GM19035 (cell line): ENCODE data around the gene DCAF7.

Source experiments
- ATAC-seq: cut with Tn5 transposase; IDR thresholded peaks from one replicate; pipeline ENCODE4 v1.9.1; 2021; ENCODE audit not compliant: unreplicated experiment

DCAF7 gene

DNA sequence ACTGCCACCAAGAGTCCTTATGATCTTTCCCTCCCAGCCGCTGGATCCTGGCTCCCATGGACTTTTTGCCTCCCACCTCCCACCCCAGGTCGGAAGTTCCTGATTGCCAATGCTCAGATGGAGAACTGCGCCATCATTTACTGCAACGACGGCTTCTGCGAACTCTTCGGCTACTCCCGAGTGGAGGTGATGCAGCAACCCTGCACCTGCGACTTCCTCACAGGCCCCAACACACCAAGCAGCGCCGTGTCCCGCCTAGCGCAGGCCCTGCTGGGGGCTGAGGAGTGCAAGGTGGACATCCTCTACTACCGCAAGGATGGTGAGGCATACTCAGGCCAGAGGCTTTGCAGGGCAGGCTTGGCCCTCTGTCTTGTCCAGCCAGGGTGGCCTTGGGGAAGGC is 26.2 kb upstream of the DCAF7 start:
- no peak for ATAC-seq

DNA sequence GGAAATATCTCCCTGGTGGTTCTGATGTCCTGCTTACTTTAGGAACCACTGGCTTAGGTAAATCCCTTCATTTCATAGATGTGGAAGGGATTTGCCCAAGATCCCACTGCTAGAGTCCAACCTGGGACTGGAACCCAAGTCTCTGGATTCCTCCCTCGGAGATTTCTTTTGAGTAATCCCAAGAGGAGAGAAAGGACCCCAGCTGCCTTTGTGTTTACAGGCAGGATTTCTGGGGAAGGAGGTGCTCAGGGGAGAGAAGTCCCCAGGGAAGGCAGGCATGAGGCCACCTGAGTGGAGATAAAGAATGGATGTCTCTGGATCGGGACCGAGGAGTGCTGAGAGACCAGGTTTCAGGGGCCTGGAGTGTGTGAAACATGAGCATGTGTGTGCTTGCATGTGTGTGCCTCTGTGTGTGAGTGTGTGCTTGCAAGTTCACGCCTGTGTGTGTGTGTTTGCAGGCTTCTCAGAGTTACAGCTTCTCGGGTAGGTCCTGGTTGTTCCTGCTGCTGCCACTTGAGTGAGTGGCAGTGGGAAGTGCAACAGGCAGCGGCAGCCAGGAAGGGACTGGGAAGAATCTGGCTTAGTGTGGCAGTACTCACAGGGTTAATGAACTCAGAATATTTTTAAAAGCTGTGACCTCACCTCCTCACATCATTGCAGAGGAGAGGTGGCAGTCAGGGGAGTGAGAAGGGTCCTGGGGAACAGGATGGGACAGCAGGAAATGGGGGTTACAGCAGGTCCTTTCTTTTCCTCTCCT is 24.9 kb upstream of the DCAF7 start:
- no peak for ATAC-seq

DNA sequence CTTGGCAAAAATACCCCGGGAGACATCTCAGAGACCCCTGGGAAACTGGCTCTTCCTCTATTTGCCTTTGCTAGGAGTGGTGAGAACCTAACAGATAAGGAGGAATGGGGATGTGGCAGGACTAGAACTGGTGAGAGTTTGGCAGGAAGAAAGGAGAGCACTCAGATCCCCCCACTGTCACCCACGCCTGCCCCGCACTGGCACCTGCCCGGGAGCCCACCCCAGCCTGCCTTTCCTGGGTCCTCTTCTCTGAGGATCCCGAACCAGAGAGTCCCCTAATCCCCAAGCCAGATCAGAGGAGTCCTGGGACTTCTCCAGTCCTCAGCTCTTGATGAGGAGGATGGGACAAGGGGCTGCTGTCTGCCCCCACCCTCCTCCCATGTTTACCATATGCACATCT is 23.4 kb upstream of the DCAF7 start:
- no peak for ATAC-seq

DNA sequence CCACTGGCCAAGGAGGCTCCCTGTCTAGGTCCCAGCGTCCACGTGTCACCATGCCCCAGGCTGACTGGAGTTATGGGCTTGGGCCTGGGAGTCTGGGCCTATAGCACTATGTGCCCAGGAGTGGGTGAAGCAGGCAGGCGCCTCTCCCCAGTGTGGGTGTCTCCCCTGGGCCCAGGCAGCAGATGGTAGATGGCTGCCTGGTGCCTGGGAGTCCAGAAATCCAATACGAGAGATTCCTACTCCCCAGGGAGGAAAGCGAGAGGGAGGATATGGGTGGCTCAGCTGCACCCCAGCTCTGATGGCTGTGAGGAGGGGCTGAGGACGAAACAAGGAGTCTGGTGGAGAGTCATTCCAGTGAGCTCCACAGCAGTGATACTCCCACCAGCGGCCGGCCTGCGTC is 22.1 kb upstream of the DCAF7 start:
- no peak for ATAC-seq

DNA sequence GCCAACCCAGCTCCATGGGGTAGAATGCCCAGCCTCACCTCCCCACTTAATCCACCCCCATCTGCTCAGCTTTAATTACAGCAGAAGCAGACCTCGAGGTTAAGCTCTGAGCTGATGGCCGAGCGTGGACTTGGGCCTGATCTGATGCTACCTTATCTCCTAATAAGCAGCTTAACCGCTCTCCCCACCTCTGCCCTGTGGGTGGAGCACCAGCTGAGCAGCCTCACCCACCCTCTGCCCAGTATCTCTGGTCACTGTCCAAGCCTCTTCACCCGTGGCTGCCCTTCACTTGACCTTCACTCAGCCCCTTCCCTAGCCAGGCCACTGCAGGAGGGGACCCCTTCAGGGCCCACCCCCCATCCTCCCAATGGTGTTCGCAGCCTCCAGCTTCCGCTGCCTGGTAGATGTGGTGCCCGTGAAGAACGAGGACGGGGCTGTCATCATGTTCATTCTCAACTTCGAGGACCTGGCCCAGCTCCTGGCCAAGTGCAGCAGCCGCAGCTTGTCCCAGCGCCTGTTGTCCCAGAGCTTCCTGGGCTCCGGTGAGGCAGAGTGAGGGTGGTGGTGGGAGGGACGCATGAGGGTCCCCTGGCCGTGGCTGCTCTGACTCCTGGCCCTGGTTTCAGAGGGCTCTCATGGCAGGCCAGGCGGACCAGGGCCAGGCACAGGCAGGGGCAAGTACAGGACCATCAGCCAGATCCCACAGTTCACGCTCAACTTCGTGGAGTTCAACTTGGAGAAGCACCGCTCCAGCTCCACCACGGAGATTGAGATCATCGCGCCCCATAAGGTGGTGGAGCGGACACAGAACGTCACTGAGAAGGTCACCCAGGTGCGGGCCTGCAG is 20.3 kb upstream of the DCAF7 start:
- ATAC-seq, result no peak

DNA sequence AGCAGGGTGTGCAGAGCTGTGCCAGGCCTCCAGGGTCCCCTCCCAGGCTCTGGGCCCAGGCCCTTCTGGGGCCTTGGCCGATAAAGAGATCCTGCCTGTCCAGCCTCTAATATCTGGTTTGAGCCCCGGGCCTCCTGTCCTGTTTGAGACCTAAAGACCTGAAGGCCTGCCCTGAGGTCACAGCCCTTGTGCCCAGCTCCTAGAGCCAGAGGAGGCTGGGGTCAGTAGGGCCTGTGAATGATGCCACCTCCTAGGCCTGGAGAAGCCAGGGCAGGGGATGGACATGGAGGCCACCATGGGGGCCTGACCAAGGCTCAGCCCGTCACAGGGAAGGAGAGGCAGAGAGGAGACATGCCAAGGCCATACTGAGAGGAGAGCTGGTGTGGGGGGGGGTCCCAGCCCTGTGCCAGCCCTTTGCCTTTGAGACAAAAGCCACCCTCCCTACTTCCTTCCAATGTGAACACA is 19.7 kb upstream of the DCAF7 start:
- ATAC-seq, result no peak

DNA sequence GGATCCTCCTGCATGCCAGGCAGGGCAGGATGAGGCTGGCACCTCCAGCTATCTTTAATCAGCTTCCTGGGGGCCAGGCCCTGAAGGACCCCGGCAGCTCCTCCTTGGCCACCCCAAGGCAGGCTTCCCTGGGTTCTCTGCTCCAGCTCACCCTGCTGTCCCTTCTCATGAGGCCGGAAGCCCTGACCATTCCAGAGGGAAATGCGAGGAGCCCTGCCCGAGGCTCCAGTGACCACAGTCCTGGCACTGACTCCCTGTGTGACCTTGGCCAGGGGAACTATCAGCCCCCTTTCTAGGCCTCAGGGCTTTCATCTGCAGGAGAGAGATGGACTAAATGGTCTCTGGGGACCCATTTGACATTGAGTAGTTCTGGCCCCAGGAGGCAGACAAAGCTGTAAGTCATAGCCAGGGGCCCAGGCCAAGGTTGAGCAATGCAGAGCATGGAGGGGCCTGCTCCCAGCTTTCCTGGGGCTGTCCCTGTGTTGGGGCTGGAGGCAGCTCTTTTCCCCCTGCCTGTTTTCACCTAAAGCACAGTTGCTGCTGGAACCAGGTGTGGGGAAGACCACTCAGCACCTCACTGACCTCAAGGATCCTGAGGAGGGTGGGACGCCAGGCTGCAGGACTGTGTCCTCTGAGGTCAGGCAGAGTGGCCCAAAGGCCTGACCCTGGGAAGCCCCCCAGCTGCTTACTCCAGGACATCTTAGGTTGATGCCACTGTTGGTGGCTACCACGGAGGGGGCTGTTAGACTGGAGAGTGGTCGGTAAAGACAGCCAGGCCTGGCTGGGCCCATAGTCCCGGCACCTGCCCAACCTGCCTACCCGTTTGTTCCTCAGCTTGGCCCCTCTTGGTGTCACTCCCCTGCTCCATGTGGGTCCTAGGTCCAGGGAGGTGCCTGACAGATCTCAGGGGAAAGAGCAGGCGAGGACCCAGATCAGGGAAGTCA is 19.0 kb upstream of the DCAF7 start:
- ATAC-seq, result no peak

DNA sequence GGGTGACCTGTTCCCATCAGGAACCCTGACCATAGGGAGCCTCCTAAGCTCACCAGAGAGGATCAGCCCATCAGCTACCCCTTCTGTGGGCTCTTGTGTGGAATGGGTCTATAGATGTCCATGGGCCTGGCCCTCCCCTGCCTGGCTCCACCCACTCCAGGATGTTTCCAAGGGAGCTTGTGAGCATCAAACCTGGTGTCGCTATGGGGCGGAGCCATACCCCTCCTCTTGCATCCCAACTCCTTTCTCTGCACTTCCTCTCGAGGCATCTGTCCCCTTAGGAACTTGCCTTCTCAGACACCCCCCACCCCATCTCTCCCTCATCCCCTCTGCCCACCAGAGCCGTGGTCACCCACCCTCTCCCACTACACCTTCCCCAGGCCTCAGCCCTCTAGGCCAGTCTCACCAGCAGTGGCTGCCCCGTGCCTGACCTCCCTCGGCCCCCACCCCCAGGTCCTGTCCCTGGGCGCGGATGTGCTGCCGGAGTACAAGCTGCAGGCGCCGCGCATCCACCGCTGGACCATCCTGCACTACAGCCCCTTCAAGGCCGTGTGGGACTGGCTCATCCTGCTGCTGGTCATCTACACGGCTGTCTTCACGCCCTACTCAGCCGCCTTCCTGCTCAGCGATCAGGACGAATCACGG is 16.7 kb upstream of the DCAF7 start:
- ATAC-seq, result no peak

DNA sequence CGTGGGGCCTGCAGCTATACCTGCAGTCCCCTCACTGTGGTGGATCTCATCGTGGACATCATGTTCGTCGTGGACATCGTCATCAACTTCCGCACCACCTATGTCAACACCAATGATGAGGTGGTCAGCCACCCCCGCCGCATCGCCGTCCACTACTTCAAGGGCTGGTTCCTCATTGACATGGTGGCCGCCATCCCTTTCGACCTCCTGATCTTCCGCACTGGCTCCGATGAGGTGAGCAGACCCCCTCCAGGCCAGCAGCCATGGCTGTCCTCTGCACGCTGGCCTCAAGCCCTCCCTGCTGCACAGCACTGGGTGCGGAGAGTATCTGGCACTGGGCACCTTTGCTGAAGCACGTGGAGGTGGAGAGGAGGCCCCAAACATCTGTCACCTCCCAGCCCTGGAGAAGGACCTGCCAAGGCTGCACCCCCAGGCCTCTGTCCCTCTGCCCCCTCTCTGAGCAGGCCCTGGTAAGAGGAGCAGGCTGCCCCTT is 16.2 kb upstream of the DCAF7 start:
- ATAC-seq, result no peak

DNA sequence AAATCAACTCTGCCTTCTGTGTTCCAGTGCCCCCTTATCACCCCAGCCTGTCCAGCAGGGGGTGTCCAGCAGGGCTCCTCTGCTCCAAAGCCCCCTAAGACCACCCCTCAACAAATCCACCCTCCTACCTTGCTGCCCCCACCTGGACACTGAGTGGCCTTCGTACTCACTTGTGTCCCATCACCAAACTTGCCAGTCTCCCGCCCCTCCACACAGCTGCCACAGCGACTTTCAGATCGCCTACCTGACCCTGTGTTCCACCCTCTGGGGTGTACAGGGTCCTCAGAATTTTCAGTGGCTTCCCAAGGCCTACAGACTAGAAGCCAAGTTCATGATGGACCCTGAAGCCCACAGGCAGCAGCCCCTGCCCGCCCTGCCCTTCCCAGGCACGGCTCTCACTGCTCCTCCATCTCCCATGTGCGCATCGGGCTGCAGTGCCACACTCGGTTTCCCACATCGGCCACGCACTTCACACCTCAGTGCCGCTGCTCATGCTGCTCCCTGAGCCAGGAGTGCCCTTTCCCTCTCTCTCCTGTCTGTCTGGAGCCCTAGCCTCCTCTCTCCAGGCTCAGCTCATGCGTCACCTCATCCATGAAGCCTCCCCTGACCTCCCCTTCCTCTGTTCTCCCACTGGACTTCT is 15.3 kb upstream of the DCAF7 start:
- ATAC-seq, result no peak

DNA sequence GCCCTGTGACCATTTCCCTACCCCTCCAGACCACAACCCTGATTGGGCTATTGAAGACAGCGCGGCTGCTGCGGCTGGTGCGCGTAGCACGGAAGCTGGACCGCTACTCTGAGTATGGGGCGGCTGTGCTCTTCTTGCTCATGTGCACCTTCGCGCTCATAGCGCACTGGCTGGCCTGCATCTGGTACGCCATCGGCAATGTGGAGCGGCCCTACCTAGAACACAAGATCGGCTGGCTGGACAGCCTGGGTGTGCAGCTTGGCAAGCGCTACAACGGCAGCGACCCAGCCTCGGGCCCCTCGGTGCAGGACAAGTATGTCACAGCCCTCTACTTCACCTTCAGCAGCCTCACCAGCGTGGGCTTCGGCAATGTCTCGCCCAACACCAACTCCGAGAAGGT is 14.6 kb upstream of the DCAF7 start:
- no peak for ATAC-seq

DNA sequence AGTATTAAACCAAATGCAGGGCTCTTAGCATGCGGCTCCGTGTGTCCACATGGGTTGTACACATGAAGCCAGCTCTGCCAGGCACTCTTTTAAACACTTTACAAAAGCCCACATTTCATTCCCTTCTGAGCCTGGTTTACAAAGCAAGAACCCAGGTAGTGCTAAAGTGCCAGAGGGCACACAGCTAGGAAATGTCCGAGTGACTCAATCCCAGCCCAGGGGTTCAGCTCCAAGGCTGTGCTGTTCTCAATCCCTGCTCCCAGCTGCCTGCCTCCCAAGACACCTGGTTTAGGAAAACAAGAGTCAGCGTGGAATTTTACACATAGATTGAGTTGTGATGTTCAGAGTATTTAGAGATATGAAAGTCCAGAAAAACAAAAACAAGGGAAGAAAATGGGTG is 13.3 kb upstream of the DCAF7 start:
- no peak for ATAC-seq

DNA sequence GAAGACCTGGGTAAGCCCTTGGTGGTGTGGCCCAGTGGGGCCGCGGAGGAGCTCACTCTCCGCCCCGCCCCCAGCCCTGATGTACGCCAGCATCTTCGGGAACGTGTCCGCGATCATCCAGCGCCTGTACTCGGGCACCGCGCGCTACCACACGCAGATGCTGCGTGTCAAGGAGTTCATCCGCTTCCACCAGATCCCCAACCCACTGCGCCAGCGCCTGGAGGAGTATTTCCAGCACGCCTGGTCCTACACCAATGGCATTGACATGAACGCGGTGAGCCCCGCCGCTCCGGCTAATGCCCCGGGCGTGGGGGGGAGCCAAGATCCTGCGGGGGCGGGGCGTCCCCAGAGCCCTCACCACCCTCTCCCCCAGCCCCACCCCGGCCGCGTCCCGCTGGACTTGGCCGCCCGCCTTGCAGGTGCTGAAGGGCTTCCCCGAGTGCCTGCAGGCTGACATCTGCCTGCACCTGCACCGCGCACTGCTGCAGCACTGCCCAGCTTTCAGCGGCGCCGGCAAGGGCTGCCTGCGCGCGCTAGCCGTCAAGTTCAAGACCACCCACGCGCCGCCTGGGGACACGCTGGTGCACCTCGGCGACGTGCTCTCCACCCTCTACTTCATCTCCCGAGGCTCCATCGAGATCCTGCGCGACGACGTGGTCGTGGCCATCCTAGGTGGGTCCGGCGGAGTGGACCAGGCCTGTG is 12.1 kb upstream of the DCAF7 start:
- ATAC-seq, result no peak

DNA sequence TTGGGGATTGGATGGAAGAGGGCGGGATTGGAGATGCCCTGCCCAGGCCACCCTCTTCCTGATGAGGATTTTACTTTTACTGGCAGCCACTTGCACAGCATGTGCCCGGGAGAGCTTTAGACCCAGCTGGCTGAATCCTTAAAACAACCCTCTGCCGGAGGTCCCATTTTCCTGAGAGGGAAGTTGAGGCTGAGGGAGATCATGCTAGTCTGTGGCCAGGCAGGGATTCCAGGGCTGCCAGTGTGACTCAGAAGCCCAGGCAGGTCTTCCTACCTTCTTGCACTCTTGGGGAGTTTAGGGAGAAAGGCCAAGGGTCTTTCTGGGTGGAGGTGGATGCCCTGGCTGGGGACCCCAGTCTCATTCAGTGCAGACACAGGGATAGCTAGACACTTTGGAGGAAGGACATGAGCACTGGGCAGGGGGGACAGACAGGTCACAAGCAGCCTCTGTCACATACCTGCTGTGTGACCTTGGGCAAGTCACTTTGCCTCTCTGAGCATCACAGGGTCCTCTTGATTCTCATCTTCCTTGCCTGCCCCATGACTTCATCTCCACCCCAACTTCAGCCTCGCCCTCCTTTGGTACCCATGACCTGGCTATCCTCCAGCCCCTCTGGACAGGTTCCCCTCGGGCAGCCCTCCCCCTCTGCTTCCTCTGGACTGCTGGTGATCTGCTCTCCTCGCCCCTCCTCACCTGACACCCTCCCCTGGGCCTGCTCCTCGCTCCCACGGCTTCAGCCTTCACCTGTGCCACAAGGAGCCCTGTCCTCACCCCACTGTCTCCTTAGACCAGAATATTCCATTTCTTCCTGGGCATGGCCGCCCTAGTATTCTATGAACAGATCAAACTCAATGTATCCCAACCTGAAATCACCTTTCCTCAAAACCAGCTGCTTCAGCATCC is 11.3 kb upstream of the DCAF7 start:
- no peak for ATAC-seq

DNA sequence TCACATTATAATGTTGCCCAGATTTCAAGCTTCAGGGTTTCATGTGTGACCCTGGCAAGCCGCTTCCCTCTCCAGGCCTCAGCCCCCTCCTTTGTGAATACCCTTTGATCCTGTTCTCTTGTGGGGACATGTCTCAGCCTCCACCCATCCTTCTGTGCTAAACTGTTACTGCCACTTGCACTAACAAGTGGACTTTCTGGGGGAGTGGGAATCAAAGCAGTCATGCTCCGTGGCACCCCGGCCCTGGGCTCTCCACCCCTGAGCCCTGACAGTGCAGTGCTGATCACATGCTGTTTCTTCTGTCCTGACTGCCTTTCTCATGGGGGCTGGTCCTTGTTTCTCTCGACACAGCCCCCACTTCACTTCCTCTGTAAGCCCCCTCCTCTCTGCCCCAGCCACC is 9.7 kb upstream of the DCAF7 start:
- ATAC-seq, result no peak

DNA sequence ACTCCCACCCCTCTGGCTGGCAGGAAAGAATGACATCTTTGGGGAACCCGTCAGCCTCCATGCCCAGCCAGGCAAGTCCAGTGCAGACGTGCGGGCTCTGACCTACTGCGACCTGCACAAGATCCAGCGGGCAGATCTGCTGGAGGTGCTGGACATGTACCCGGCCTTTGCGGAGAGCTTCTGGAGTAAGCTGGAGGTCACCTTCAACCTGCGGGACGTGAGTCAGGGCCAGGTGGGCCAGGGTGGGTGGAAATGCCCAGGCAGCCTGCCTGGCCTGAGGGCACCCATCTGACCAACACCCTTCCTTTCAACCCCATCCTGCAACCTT is 8.1 kb upstream of the DCAF7 start:
- ATAC-seq, result no peak

DNA sequence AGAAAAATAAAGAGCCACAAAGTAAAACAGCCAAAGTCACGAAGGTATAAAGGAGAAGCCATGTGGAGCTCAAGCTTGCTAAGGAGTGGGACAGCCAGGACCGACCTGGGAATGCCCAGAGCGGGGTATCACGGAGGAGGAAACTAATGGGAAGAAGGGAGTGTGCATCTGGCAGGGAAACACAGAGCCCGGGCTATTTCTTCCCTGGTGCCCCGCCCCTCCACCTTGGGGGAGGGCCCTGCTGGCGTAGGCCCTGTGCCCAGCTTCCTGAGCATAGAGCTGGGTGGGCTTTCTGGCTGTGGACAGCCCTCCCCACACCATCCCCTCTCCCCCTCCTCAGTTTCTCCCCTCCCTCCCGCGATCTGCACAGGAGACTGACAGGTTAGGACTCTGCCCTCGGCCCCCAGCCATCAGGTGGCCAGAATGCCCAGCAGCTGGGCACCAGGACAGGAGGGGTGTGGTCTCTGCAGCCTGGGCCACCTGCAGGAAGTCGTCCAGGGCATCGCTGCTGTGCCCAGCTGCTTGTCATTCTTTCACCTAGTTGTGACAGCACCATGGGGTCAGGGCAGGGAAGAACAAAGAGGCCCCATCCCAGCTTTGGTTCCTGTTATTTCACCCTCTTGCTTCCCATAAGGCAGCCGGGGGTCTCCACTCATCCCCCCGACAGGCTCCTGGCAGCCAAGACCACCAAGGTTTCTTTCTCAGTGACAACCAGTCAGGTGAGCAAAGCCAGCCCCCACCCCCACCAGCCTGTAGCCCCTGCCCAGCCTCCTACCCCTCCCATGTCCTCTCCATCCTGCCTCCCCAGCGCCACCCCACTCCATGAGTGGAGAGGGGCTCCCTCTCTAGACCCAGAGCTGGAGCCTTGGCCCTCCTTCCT is 7.1 kb upstream of the DCAF7 start:
- no peak for ATAC-seq
